Neural progenitor cell (in vitro differentiated cells): ENCODE measurements around the gene PRR20A.
"Not testable (repeated sequence)": the region's sequence is repeated elsewhere in the genome, so short reads cannot be mapped to it uniquely, and the experiment has no call there.

Source experiments
- CTCF ChIP-seq: fragments of 200-600 bp; sonication (generic); IDR thresholded peaks from 2 replicates; pipeline ENCODE4 v1.5.1; 2017; ENCODE audit warnings: antibody characterized with exemption, mild to moderate bottlenecking
- EZH2 ChIP-seq: fragments of 200-600 bp; sonication (generic); IDR thresholded peaks from 2 replicates; pipeline ENCODE4 v1.6.1; 2017; ENCODE audit warnings: antibody characterized with exemption, mild to moderate bottlenecking, moderate library complexity
- EZH2phosphoT487 ChIP-seq: fragments of 200-600 bp; sonication (generic); IDR thresholded peaks from 2 replicates; pipeline ENCODE4 v1.6.1; 2017; ENCODE audit warnings: antibody characterized with exemption

- TF ChIP-seq CTCF, EZH2phosphoT487, EZH2: not testable (repeated sequence)
Measured at GRCh38 chr13:57153761-57154160, 13.0 kb downstream of the PRR20A start, which contains the start of gene PRR20C.
